ENCODE results near the gene IL1F10. TPM values are rescaled to one million over a fixed set of nuclear protein-coding genes. Genes with fewer than 3 reads are reported as not detected.

The IL1F10 gene
- polyA plus RNA-seq, 1 experiment: not detected

DNA sequence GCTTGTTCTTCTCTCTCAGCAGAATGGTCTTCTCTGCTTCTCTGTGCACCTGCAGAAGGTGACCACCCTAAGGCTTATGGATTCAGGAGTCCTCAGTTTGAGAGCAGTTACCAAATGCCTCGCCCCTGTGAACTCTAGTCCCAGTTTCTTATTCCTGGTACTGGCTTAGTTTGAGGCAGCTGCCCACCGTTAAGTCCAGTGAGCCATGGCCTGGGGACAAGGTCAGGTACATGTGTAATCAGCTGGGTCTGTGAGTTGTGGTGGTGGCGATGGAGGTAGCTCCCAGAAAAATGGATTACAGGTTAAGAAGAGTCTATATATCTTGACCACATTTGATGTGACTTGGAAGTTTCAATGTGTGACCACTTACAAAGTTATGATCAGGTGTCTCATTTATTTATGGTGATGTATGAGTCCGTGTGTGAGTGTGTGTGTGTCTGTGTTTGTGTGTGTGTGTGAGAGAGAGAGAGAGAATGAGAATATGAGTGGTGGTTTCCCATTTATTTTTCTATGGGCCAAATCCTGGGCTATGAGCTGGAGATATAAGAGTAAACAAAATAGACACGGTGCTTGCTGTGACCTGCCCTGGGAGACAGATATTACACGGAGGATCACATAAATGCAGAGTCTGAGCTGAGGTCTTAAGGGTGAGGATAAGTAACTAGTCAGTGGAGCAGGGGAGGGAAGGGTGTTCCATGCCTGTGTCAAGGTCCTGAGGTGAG is 46.6 kb downstream of the IL1F10 start:
- no peak for DNase-seq (ENCODE audit: low read depth)
- Histone ChIP-seq H3K36me3 (ENCODE audit: control insufficient read depth, insufficient read depth, low read length) (no peaks in the 10 kb centered on the region), H3K4me3 (ENCODE audit: low read depth, low read length) (no peak overlapping the region), H3K27me3 (ENCODE audit: control insufficient read depth, insufficient read depth, low read length) (peaks cover 3% of the 10 kb centered on the region; the same call in 1 of the 2 replicates)
- ChIA-PET POLR2A (no interaction called here), CTCF (interaction anchor here (1.1 to 3.5 kb wide), 7 partner anchors 9 to 276 kb away, joined by 3 to 13 read pairs (median 4); no protein-coding TSS in a partner anchor)
- no peak for TF ChIP-seq CTCF (IDR thresholded peaks at IDR 0.05; ENCODE audit: insufficient read depth, low read depth, low read length)

- no peaks in the 10 kb centered on the region for H3K36me3 ChIP-seq (ENCODE audit: control insufficient read depth, insufficient read depth, low read length)
- ChIA-PET POLR2A (no interaction called here), CTCF (interaction anchor here (0.5 to 3.5 kb wide), 6 partner anchors 22 to 275 kb away, joined by 3 to 13 read pairs (median 4); no protein-coding TSS in a partner anchor)
- TF ChIP-seq CTCF (IDR thresholded peaks at IDR 0.05; ENCODE audit: insufficient read depth, low read depth, low read length): no peak
- H3K27me3 ChIP-seq (ENCODE audit: control insufficient read depth, insufficient read depth, low read length): peaks cover 3% of the 10 kb centered on the region; the same call in 1 of the 2 replicates
- no peak overlapping the region for H3K4me3 ChIP-seq (ENCODE audit: low read depth, low read length)
- DNase-seq (ENCODE audit: low read depth): no peak
Observed at GRCh38 chr2:113114996-113115395, 47.2 kb downstream of the IL1F10 start.

DNA sequence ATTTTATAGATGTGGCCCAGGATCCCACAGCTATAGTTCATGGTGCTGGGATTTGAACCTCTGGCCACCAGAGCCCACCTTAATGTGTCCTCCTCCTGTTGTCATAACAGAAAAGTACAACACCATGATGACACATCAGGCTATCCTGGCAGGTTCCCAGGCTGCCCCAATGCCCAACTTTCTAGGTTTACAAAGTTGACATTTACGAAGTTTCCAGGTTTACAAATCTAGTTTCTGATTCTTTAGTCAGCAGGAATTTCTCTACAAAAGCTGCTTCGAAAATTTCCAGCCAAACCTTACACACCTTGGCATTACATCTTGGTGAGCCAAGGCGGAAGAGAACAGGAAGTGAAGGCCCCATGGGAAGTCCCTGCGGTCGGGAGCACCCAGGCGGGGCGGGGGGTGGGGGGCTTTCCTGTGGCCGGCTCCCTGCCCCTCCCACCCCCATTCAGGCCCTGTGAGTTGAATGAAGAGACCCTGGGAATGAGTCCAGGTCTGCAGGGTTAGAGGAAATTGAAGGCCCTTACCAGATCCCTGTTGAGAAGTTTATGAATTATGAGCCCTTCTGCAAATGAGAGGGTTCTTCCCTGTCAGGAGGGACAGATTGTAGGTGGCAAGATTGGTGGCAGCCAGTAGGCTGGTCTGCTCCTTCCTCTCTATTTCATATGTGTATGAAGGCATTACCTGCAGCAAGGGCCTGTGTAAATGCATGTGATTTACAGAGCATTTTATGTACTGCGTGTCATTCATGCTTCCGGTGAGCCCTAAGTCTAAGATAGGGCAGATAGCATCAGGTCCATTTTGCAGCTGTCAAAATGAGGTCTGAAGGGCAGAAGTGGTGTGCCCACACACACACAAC is 48.6 kb downstream of the IL1F10 start:
- DNase-seq (ENCODE audit: low read depth): no peak
- H3K36me3 ChIP-seq (ENCODE audit: control insufficient read depth, insufficient read depth, low read length): no peaks in the 10 kb centered on the region
- ChIA-PET POLR2A (no interaction called here), CTCF (interaction anchor here (1.7 to 3.5 kb wide), 3 partner anchors 20 to 274 kb away, joined by 4 to 15 read pairs (median 13); no protein-coding TSS in a partner anchor)
- no peak overlapping the region for H3K4me3 ChIP-seq (ENCODE audit: low read depth, low read length)
- peaks cover 4% of the 10 kb centered on the region; the same call in 1 of the 2 replicates for H3K27me3 ChIP-seq (ENCODE audit: control insufficient read depth, insufficient read depth, low read length)
- no peak for TF ChIP-seq CTCF (IDR thresholded peaks at IDR 0.05; ENCODE audit: insufficient read depth, low read depth, low read length)

- no peak for TF ChIP-seq CTCF (IDR thresholded peaks at IDR 0.05; ENCODE audit: insufficient read depth, low read depth, low read length)
- peak; percentile 80 for DNase-seq (ENCODE audit: low read depth)
- H3K27me3 ChIP-seq (ENCODE audit: control insufficient read depth, insufficient read depth, low read length): 0 out of 2 replicates have a peak, but pooled peaks cover 3% of the 10 kb centered on the region
- ChIA-PET CTCF (interaction anchor here (0.7 to 2.9 kb wide), 4 partner anchors 19 to 81 kb away, joined by 3 to 15 read pairs (median 5); no protein-coding TSS in a partner anchor), POLR2A (no interaction called here)
- H3K36me3 ChIP-seq (ENCODE audit: control insufficient read depth, insufficient read depth, low read length): no peaks in the 10 kb centered on the region
- no peak overlapping the region for H3K4me3 ChIP-seq (ENCODE audit: low read depth, low read length)
Observed at GRCh38 chr2:113117541-113118262, 49.9 kb downstream of the IL1F10 start.

Data from BJ (cell line).